Measurements from ENCODE around the gene PITPNM3.
A peak's percentile ranks its signal among the peaks of the same experiment; 100 is the strongest.

PITPNM3 gene

DNA sequence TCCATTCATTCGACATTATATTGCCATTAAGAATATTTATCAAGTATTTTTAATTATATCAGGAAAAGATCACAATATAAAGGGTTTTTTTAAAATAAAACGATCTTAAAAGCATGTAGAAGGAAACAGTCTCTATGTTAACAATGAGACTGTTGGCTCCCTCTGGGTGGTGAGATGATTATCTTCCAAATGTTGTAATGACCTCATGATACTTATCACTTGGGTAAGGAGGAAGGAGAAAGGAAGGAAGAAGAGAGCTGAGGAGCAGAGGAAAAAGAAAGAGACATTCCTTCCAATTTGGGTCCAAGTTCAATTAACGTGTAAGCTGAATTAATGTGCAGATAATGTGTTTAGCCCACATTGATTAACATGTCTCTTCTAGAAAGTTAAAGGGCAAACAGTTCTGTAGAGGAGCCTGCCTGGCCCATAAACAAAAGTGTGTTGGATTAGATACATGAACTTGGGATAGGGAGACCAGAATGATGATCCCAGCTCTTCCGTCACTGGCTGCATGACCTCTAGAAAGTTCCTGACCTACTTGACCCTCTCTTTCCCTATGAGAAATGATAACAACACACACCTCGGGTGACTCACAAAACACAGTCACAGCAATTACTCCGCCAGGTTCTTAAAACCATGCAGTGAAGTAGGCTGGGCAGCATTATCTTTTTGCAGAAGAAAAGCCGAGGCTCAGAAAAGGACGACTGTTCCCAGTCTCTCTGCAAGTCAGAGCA is 80.1 kb downstream of the PITPNM3 start:
- no peak for DNase-seq

DNA sequence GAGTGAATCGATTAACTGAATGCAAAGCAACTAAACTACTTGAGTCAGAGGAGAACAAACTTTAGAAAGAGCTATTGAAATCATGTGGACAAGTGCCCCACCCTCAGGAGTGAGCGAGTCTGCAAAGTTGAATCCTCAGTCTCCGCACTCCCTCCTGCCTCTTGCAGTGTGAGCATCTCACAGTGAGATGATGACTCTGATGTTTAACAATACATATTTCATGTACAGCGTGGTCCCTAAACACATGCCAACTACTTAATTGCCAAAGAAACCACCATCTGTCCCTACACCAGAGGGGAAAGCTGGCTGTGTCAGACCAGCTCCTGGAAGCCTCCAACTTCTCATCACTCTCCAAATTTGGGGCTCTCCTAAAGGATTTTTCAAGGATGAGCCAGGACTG is 80.9 kb downstream of the PITPNM3 start:
- DNase-seq, result no peak

DNA sequence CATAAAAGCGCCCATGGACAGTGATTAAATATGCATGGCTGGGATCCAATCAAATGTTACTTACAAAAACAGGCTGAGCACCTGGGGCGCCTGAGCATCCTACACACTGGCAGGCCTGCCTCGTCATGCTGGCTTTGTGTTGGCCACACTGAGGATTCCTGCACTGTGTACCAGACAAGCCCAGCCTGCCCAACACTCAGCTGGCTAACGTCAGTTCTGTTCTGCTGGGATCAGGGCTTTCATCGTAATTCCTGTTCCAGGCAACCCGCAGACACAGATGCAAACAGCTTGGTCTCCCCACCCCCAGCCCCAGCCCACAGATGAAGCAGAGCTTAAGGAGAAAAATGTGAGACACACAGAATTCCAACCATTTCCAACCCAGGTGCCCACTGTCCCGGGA is 81.4 kb downstream of the PITPNM3 start:
- DNase-seq, result no peak

DNA sequence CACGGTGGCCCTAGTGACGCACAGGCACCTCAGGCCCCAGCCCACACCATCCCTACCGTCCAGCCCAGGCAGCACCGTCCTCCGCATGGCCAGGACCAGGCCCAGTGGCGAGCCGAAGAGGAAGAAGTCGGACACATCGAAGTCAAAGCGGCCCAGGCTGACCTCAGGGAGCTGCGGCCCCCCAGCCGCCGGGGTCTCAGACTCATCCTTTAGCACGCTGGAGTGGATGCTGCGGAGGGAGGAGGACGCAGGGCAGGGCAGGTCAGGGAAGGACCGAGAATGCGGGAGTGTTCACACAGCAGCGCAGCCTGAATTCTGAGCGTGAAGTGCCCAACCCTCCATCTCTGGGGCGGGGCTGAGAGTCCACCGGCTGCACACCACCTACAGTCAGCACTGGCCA is 82.0 kb downstream of the PITPNM3 start:
- no peak for DNase-seq

DNA sequence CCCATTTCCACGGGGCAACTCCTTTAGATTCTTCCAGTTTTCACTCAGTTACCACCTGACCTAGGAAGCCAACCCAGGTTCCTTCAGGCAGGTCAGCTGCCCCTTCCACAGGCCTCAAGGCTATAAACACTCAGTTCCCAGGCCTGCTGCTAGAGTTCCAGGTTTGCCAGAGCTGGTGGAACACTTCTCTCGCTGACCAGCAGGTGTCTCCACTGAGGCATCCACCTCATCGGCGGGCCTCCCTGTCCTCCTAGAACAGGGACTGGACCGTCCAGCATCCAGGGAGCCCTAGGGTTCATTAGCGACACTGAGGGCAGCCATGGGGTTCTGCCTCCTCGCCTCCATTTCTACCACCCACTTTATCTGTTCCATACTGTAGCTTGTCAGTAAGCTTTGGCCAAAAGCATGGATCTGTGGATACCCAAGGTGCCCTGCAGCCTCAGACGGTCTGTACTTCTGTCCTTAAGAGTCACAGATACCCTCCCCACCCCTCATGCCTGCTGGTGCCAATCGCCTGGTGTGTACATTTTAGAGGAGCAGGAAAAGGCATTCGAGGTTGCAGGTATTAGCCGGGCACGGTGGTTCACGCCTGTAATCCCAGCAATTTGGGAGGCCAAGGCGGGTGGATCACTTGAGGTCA is 83.1 kb downstream of the PITPNM3 start:
- DNase-seq, result peak; percentile 29

DNA sequence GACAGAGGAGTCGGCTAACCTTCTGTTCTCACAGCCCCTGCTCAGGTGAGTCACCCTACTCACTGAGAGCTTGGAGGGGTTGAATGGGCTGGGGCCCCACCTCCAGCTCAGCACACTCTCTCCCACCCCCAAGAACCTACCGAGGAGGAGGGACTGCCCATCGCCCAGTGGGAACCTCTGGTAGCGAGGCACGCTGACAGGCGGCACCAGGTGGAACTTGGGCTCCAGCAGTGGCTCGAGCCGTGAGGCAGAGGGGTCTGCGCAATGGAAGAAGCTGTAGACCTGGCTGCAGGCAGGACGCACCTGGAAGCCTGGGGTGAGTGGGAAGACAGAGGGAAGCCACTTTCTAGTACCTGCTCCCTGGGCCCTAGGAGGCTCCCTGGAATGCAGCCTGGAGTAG is 83.8 kb downstream of the PITPNM3 start:
- no peak for DNase-seq

DNA sequence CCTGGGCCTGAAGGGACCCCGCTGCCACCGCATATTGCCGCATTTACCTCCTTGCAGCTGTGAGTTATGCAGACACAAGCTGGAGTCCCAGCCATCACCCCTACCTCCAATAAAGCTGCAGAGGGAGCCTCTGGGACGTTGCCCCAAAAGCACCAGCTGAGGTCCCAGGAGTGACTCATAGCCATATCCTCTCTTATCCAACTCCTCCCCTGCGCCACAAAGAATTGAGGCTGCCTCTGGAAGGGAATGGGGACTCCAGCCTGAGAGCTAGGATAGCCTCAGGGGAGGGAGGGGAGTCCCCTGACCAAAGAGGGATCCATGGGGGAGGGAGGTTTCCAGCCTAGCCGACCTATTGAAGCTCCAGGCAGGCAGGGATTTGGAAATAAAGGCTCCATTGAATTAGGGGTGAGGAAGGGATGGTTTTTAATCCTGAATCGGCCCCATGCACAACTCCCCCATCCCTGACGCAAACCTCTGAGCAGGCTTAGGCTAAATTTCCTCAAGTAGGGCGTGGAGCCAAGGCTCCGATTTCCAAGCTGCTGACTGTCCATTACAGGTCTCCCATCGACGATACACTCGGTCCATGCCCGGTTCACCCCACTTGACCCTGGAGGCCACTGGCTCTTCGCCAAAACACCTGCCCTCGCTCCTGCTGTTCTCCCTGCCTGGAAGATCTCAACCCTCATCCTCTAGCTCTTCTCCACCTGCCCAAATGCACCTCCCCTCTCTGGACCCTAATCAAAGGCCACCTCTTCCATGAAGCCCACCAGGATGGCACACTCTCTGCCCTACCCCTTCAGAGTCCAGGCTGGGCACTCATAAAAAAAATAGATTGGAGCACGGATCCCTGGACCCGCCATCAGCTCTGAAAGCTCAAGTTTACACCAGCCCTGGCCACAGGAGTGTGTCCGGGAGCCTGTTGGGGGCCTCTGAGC is 84.6 kb downstream of the PITPNM3 start:
- no peak for DNase-seq

DNA sequence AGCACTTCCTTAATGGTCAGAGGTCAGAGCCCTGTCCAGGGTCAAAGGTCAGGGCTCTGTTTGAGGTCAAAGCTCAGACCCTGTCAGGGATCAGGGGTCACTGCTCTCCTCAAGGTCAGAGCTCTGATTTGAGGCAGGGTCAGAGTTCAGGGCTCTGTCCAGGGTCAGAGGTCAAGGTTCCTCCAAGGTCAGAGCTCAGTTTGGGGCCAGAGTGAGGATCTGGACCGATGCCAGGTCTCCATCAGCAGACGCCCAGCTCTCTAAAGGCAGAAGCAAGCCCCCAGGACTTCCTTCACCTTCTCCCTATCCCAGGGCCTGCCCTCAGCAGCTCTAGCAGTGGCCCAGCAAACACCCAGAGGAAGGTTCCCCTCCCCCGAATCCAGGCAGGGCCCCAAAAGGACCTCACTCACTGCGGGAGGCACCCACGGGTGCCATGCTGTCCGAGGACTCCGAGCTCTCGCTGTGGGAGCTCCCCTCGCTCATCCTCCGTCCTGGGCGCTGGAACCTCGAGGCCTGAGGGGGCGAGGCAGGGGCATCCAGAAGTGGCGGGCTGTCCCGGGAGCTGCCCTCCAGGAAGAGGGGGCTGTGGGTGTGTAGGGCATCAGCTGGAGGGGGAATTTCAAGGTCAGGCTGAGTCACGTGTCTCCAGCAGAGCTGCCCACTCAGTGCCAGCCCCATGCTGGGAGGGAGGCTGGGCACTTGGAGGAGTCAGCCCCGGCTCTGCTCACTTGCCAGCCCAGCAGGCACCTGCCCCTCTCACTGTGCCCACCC is 85.4 kb downstream of the PITPNM3 start:
- DNase-seq, result no peak

DNA sequence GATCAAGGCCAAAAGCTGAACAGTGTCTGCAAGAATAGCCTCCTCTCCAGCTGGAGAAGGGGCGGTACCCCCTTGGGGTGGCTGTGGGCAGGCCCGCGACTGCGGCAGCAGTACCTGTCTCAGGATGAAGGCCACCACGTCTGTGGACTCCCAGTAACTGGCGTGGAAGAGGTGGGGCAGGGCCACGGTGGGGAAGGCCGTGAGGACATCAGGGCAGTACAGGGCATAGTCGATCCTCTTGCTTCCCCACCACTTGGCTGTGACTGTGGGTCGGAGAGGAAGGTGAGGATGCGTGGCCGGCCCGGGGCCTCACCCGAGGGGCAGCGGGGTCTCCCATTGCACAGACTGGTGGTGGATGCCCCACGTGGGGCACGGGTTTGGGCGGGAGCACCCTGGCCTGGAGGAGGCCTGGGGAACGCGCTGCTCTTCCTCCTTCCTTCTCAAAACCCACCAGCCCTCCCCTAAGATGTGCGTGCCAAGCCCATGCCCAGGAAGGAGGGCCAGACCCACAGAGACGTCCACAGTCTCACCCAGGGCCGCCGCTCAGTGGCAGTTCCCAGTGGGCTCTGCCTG is 86.1 kb downstream of the PITPNM3 start:
- no peak for DNase-seq

DNA sequence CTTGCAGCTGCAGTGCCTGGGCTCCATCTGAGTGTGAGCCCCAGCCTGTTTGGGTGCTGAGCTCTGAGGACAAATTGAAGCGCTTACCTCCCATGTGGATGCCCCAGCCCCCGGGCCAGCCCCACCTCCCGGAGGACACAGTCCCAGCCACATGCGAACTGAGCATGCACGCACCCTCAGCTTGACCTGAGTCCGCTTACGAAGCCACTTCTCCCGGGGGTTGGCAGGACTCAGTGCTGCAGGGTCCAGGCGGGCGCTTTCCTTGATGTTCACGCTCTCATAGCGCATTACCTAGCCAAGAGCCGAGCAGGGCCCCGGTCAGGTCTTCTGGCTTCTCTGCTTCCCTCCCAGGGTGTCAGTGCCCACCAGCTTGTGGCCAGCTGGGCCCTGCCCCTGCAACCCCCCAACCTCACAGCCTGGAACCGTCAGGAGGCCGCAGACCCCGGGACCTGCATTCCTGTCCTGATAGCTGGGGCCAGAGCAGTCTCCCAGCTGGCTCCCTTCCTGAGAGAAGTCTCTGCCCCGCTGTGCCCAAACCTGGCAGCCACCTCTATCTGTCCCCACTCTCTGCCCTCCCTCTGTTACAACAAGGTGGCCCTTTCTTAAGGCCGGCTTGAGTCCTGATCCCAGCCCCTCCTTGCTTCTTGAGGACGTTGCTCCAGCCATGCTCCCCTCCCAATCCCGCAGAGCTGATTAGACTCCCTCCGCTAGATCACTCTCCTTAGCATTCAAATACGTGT is 88.1 kb downstream of the PITPNM3 start:
- DNase-seq, result no peak

DNA sequence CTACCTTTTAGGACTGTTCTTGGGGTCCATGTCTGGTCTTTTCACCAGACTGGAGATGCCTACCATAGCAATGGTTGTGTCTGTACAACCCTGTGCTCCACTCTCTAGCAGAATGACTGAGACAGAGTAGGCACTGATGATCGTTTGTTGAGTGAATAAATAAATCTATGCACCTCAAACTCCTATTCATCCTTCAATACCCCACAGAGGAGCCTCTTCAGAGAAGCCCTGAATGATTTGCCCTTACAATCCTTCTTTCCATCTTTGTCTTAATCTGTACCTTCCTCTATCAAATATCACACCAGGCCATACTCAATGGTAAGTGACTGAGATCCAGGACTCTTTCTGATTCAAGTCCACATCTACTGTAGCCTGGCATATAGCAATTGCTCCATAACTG is 88.8 kb downstream of the PITPNM3 start:
- no peak for DNase-seq

DNA sequence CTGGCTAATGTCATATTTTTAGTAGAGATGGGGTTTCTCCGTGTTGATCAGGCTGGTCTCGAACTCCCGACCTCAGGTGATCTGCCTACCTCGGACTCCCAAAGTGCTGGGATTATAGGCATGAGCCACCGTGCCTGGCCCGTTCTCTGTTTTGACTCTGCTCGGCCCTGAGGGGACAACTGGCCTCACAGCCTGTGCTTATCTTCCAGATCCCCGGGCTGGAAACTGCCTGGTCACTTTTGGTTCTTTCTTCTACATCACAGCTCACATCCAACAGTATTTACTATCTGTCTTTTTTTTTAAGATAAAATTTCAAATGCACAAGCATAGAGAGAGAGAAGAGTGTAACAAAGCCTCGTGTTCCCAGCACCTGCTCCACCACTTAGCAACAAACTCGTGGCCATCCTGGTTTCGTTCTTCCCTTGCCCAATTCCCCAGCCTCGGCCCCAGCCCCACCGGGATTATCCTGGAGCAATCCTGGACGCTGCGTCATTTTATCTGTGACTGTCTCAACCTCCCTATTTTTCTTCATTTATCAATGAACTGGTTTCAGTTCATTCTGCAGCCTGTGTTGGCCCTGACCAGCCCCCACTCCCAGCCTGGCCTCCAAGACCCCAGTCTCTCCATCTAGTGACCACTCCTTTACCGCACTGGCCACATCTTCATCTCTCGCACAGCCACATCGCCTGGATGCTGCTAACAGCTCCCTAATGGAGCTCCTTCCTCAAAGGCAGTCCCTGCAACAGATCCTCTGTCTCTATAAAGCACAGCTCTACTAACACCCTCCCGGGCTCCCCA is 91.0 kb downstream of the PITPNM3 start:
- no peak for DNase-seq

DNA sequence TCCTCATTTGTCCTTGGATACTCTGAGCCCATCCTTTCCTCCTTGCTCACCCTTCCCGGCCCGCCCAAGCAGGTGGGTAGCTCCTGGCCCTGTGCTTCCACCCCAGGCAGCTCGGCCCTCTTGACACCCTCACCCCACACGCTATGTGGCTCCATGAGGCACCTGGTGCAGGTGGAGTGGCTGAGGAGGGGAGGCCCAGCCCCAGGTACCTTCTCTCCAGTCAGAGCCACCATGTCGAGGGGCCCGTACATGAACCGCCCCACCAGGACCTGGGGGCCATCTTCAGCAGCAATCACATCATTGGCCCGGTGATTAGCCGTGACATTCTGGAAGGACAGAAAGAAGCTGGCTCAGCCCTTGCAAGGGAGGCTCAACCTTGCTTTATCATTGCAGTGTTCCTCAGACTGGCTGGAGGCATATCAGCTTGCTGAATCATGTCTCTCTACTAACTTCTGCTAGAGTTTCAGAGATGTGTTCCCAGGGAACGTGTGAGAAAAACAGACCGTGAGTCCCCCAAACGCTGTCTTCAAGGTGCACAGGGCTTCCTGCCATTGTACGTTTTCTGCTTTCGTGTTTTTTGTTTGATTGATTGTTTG is 91.8 kb downstream of the PITPNM3 start:
- DNase-seq, result no peak

DNA sequence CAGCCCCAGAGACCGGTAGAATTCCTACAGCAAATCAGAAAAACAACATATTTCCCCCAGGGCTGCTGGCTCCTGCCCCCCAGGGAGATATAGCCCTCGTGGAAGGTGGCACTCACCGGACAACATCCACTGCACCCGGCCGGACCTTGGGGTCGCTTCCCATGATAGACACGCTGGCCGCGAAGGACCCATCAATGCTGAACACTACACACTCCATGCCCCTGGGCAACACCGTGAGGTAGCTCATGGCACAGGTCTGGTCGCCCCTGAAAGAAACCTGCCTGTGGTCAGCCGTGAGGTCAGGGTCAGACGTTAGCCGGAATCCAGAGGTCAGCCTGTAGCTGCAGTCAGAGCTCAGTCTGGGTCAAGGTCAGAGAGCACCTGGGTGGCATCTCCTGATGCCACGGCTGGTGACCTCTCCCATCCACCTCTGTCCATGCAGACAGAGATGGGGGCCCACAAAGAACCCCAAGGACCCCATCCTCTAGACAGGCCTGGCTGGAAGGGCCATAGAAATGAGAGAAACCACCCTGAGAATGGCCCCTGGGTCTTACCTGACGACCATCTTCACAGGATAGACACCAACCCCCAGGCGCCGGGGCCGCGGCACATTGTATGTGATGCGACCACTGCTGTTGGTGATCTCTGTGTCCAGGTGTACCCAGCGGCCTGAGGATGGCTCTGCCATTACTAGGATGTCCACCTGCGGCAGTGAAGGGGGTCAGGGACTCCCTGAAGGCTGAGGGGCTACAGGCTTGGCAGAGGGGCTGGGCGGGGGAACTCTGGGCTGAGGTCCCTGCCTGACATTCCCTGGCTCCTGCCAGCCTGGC is 92.5 kb downstream of the PITPNM3 start:
- DNase-seq, result no peak

DNA sequence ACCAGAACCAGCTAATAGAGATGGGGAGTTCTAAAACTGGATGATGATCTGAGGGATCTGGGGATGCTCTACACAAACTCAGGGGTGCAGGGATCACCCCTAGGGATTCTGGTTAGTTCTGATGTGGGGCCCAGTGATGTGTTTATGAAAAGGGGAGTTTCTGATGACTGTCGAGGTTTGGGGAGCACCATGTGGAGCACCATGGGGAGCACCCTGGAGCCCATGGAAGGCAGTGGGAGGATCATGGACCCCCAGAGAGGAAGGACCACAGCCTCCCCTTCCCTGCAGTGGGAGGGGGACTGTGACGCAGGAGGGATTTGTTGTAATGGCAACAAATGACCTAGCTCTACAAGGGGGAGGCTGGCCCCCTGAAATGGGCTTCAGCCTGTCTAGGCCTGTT is 93.7 kb downstream of the PITPNM3 start:
- DNase-seq, result no peak

DNA sequence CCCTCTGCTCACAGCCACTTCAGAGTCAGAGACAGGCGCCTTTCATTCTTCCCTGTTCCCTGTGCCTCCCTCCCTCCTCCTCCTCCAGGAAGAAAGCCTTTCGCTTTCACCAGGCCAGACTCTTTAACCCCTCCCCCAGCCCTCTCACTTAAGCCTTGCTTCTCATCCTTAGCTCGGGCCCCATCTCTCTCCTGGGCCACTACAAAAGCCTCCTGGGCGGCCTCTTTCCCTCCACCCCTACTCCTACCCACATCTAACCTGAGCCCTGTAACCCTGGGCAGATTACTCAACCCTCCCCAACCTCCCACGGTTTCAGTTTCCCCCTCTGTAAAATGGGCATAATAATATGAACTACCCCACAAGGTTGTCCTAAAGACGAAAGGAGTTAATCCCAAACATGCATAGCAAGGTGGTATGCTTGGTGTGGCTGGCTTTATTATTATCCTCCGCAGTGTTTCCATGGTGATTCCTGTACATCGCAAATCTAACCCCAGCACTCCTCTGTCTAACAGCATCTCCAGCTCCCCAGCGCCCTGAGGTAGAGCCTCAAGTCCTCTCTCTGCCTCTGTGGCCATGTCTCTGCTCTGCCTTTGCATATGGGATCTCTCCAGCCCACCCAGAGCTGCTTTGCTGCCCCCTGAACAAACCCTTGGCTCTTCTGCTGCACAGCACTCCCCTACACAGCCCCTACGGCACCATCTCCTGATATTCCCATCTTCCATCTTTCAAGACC is 94.4 kb downstream of the PITPNM3 start:
- no peak for DNase-seq

DNA sequence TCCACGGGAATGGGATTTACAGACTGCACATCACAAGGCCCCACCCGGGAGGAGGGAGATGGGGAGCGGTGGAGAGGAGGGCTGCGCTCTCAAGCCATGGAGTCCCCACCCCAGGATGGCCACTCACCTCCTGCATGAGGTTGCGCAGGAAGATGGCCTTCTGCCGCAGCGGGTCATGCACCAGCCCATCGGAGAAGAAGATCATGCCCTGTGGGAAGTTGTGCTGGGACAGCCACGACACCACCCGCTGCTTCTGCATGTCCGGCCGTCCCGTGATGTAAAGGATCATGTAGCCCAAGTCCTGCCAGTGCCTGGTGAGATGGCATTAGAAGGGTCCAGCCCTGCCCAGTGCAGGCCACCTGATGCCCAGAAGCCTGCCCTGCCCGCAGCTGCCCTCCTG is 95.1 kb downstream of the PITPNM3 start:
- DNase-seq, result no peak

DNA sequence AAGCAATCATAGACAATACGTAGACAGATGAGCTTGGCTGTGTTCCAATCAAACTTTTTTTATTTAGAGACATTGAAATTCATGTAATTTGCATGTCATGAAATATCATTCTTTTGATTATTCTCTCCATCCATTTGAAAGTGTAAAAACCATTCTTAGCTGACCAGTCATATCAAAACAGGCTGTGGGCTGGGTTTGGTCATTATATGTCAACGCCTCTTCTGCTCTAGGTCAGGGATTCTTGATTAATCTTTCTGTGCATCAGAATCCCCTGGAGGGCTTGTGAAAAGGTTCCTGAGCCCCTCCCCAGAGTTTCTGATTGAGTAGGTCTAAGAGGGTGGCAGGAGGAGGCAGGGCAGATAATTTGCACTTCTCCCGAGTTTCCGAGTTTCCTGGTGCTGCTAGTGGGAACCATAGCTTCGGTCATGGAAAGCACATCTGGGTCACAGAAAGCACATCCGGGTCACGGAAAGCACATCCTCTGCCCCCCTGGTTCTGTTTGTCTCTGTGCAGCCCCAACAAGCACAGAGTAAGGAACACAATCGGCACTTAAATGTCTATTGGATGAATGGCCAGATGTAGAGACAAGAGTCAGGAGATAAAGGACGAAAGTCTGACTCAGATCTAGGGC is 95.7 kb downstream of the PITPNM3 start:
- DNase-seq, result no peak
